ENCODE measurements around the gene SUV39H2.
"Not testable (repeated sequence)": the region's sequence is repeated elsewhere in the genome, so short reads cannot be mapped to it uniquely, and the experiment has no call there.

SUV39H2 gene

GRCh38 chr10:14938971-14939370, 60.3 kb downstream of the SUV39H2 start:
- not testable (repeated sequence) for DNase-seq

GRCh38 chr10:14942147-14942949, 63.7 kb downstream of the SUV39H2 start:
- not testable (repeated sequence) for DNase-seq

GRCh38 chr10:14942950-14943338, 64.3 kb downstream of the SUV39H2 start:
- not testable (repeated sequence) for DNase-seq

GRCh38 chr10:14945108-14945507, 66.4 kb downstream of the SUV39H2 start:
- no peak for DNase-seq

GRCh38 chr10:14947268-14947667, 68.6 kb downstream of the SUV39H2 start:
- DNase-seq, result no peak

GRCh38 chr10:14949291-14949690, 70.6 kb downstream of the SUV39H2 start:
- no peak for DNase-seq

GRCh38 chr10:14952851-14953423, 74.3 kb downstream of the SUV39H2 start:
- DNase-seq, result no peak

- peak; percentile 54 for DNase-seq
These were observed 74.8 kb downstream of the SUV39H2 start for GRCh38 chr10:14953424-14954000.

Measured in fibroblast of skin of back (primary cell).